Breast epithelium (tissue), 3 donors: ENCODE data around the gene STARD7.

ENCODE experiments used
- CTCF ChIP-seq, 3 donors: fragments of 450-650 bp; IDR thresholded peaks; one replicate each; pipeline ENCODE4 v1.5.1; 2016 to 2017; ENCODE audit warnings: antibody characterized with exemption in 3 of 3, mild to moderate bottlenecking in 3 of 3, moderate library complexity in 3 of 3
- POLR2A ChIP-seq: fragments of 450-650 bp; IDR thresholded peaks from one replicate; pipeline ENCODE4 v1.6.1; 2016; ENCODE audit warnings: antibody characterized with exemption, mild to moderate bottlenecking, moderate library complexity
- POLR2AphosphoS5 ChIP-seq, 3 donors: sonication (generic); formaldehyde crosslinking; IDR thresholded peaks; one replicate each; pipeline ENCODE4 v1.6.1; 2017; ENCODE audit warnings: antibody characterized with exemption in 3 of 3

- TF ChIP-seq CTCF (IDR thresholded peaks at IDR 0.05) (no peak), POLR2A (no peak), POLR2AphosphoS5 (IDR thresholded peaks at IDR 0.05) (peak in 1 of 3 donors; percentile 19)
Measured at GRCh38 chr2:96204836-96205624, 3.6 kb downstream of the STARD7 start.
